Measurements from ENCODE around the gene OR10S1.
"Not testable (repeated sequence)": the region's sequence is repeated elsewhere in the genome, so short reads cannot be mapped to it uniquely, and the experiment has no call there.

The OR10S1 gene, protein sequence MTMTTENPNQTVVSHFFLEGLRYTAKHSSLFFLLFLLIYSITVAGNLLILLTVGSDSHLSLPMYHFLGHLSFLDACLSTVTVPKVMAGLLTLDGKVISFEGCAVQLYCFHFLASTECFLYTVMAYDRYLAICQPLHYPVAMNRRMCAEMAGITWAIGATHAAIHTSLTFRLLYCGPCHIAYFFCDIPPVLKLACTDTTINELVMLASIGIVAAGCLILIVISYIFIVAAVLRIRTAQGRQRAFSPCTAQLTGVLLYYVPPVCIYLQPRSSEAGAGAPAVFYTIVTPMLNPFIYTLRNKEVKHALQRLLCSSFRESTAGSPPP

GRCh38 chr11:123977731-123978347 is at the start of gene OR10S1:
Gene OR10S1, minus strand, starts transcription at chr11:123977781. Its CDS starts 117 bp downstream, at chr11:123977664.
- DNase-seq (ENCODE audit: low spot score), result no peak

- DNase-seq (ENCODE audit: low spot score), result no peak
Observed at GRCh38 chr11:124026498-124026897, 48.9 kb upstream of the OR10S1 start, which contains the start of gene OR10G8. Gene OR10G8, plus strand, starts transcription at chr11:124026798. Its CDS starts 2,825 bp downstream, at chr11:124029623.

GRCh38 chr11:124015837-124016236 is 38.3 kb upstream of the OR10S1 start:
- not testable (repeated sequence) for DNase-seq (ENCODE audit: low spot score)

DNA sequence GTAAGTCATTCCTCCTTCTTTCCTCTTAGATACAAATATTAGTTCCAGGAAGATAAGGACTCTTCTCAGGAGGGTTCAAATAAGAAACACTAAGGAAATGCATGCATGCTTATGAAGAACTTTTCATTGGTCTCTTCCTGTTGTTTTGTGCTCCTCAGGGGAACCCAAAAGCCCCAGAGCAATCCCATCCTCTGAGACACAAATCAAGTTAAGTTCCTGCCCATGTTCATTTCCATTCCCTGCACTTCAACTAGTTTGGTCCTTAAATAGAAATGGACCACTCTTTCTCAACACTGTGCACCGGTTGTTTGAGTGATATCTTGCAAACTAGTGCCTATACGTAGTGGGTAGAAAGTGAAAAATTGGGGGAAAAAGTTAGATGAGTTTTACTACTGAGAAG is 35.1 kb upstream of the OR10S1 start, which contains the start of gene OR10G4:
OR10G4 (plus strand) TSS at position 301 of the 400 bp plus-strand sequence. CDS start 2,578 bp downstream, outside the sequence.
- DNase-seq (ENCODE audit: low spot score), result no peak

DNA sequence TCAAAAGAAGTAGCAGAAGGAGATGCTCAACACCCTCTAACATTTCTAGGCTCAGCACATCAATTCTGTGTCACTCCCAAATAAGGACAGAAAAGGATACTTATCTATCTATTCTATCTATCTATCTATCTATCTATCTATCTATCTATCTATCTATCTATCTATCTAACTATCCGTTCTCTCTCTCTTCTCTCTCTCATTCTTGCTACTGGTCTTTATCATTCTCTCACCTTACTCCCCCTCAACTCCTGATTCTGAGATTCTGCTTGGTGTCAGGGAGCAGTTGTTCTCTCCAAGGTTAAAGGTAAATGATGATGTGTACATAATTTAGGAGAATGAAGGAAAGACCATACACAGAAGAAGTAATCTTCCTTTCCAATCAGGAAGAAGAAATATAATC is 17.5 kb upstream of the OR10S1 start, which contains the start of gene OR10G6:
OR10G6 (minus strand) TSS at position 43 of the 400 bp plus-strand sequence; CDS start at position 43, 0 bp downstream.
- DNase-seq (ENCODE audit: low spot score), result no peak

GRCh38 chr11:123979311-123979710 is 1.7 kb upstream of the OR10S1 start:
- DNase-seq (ENCODE audit: low spot score), result no peak

- no peak for DNase-seq (ENCODE audit: low spot score)
Observed at GRCh38 chr11:123976770-123977560, 616 bp downstream of the OR10S1 start.

DNA sequence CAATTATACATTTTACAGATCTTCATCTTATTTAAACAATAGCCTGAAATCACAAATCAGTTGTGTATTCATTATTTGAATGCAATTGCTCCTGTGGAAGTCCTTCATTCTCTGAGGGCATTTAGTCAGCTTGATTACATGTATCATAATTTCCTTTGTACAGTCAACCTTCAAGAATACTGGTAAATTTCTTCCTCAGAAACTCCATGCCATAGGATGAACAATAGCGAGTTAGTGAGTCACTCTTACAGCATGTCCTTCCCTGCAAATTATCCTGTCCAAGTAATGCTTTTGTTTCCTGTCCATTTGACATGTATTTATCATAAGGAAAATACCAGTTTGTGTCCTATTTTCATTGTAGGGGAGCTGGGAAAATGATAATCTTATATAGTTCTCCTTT is 3.8 kb downstream of the OR10S1 start:
- DNase-seq (ENCODE audit: low spot score), result no peak

DNA sequence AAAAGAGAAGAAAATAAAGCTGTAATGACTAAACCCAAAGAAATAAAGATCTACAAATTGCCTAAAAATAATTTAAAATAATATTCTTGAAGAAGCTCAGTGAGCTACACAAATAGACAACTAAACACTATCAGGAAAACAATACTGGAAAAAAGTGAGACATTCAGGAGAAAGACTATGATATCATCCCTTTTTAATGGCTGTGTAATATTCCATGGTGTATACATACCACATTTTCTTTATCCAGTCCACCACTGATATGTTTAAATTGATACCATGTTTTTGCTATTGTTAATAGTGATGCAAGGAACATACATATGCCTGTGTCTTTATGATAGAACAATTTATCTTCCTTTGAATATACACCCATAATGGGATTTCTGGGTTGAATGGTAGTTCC is 20.8 kb downstream of the OR10S1 start:
- no peak for DNase-seq (ENCODE audit: low spot score)

- no peak for DNase-seq (ENCODE audit: low spot score)
Observed at GRCh38 chr11:123945132-123945531, 32.4 kb downstream of the OR10S1 start.

DNA sequence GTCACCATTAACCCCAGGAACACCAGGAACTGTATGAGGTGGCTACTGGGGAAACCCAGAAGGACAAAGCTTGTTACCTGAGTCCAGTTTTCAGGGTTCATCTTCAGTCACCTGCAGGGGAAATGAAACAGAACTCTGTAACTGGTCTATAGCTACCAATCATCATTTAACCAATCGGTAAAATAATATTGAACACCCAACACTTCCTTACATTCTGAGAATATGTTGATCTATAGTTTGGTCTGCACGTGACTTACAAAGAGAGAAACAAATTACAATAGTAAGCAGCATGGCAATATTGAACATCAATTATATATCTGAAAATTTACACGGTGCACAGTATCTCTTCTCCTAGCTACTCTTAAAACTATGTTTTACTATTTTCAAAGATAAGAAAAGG is 33.8 kb downstream of the OR10S1 start, which contains the start of gene OR6T1:
OR6T1 (minus strand) TSS at position 101 of the 400 bp plus-strand sequence; CDS start at position 101, 0 bp downstream.
- no peak for DNase-seq (ENCODE audit: low spot score)

DNA sequence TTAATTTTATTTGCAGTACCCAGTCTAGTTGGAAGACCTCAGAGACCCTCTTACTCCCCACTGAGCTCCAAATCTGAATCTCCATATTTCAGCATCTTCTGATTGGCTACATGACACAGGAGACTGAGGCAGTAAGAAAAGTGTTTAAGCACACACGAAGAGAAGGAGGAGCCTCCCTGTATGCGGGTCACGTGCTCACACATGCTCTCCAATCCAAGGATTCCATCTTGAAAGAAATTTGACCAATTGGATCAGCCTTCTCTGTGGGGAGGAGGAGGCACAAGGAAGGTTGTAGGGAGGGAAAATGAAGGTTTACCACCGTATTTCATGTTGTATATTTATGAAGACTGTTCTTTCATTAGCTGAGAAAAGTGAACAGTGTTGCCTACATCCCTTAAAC is 35.2 kb downstream of the OR10S1 start:
- no peak for DNase-seq (ENCODE audit: low spot score)

- DNase-seq (ENCODE audit: low spot score), result no peak
Observed at GRCh38 chr11:123939317-123939716, 38.3 kb downstream of the OR10S1 start, which contains the start of gene OR4D5. Gene OR4D5, plus strand, starts transcription at chr11:123939617. Its CDS starts 0 bp downstream, at chr11:123939617.

Measured in cerebellar cortex (tissue), 1 donor.